ENCODE measurements around the gene PSME2. TPM values are rescaled to one million over a fixed set of nuclear protein-coding genes. Genes with fewer than 3 reads are reported as not detected.

The PSME2 gene
- total and polyA plus RNA-seq, 11 donors = 51.4 to 360 (median 90.4) TPM

- no peak for ATAC-seq
- H3K27me3 ChIP-seq = no peaks in the 10 kb centered on the region
- peaks cover 0 to 26% (median 15%) of the 10 kb centered on the region in 12 donors for H3K4me1 ChIP-seq
- no peaks in the 10 kb centered on the region for H3K9me3 ChIP-seq
- intact Hi-C loops (cut with DNase I) = loop anchor here in 1 of 10 donors (2.0 kb wide), 1 partner anchor 74 kb away; the partner anchor contains the start of genes DCAF11 and NRL
- H3K4me3 ChIP-seq = peak overlapping the region in 9 of 12 donors; percentile 66 to 83 (median 71)
- no peak for TF ChIP-seq POLR2A (IDR thresholded peaks at IDR 0.05)
- no peak for TF ChIP-seq CTCF (IDR thresholded peaks at IDR 0.05)
- WGBS, 4 donors = 2 to 5% (median 2%) methylated on average over 3 of the region's 3 CpGs
- H3K36me3 ChIP-seq = peaks cover 0 to 64% (median 50%) of the 10 kb centered on the region in 9 donors
- peak overlapping the region in 11 of 12 donors; percentile 11 to 80 (median 66) for H3K27ac ChIP-seq
- DNase-seq = no peak
These were observed 42.6 kb upstream of the PSME2 start for GRCh38 chr14:24189059-24189375.

GRCh38 chr14:24188251-24189058, 42.0 kb upstream of the PSME2 start, which contains the start of gene IPO4:
IPO4 (minus strand) TSS chr14:24188816; CDS start chr14:24188787, 29 bp downstream.
- intact Hi-C loops (cut with DNase I) = loop anchor here in 2 of 10 donors (1.0 to 2.0 kb wide), 2 partner anchors 27 to 74 kb away; partner anchors contain the start of genes DCAF11 (in 1 of the 2), IRF9 (in 1 of the 2) and NRL (in 1 of the 2)
- Histone ChIP-seq H3K9me3 (no peaks in the 10 kb centered on the region), H3K27ac (peak within 1 kb of the TSS in 11 of 12 donors; percentile 41 to 80 (median 67)), H3K4me3 (peak within 1 kb of the TSS; percentile 48 to 83 (median 69)), H3K27me3 (no peaks in the 10 kb centered on the region), H3K4me1 (peaks cover 0 to 24% (median 14%) of the 10 kb centered on the region in 12 donors), H3K36me3 (peaks cover 0 to 70% (median 54%) of the 10 kb centered on the region in 9 donors)
- peak; percentile 96 to 98 (median 97) for DNase-seq
- peak; percentile 92 to 98 (median 94) for ATAC-seq
- 0 to 1% (median 1%) methylated on average over 23 to 65 of the region's 65 CpGs for WGBS, 4 donors
- peak in 1 of 2 donors; percentile 45 for TF ChIP-seq POLR2A (IDR thresholded peaks at IDR 0.05)
- no peak for TF ChIP-seq CTCF (IDR thresholded peaks at IDR 0.05)

- Histone ChIP-seq H3K4me1 (peaks cover 0 to 24% (median 14%) of the 10 kb centered on the region in 12 donors), H3K27ac (no peak overlapping the region), H3K27me3 (no peaks in the 10 kb centered on the region), H3K4me3 (peak overlapping the region in 7 of 12 donors; percentile 66 to 83 (median 72)), H3K9me3 (no peaks in the 10 kb centered on the region), H3K36me3 (peaks cover 4 to 71% (median 57%) of the 10 kb centered on the region in 9 donors)
- no peak for DNase-seq
- intact Hi-C loops (cut with DNase I) = no loop called here
- 79 to 88% (median 85%) methylated on average over 2 of the region's 2 CpGs for WGBS, 4 donors
- TF ChIP-seq CTCF (IDR thresholded peaks at IDR 0.05) = no peak
- TF ChIP-seq POLR2A (IDR thresholded peaks at IDR 0.05) = no peak
- ATAC-seq = no peak
These were observed 41.1 kb upstream of the PSME2 start for GRCh38 chr14:24187539-24187915.

GRCh38 chr14:24186831-24187538, 40.6 kb upstream of the PSME2 start:
- TF ChIP-seq POLR2A (IDR thresholded peaks at IDR 0.05) (no peak), CTCF (IDR thresholded peaks at IDR 0.05) (no peak)
- no peaks in the 10 kb centered on the region for H3K9me3 ChIP-seq
- ATAC-seq (no peak), DNase-seq (no peak)
- no peak overlapping the region for H3K27ac ChIP-seq
- intact Hi-C loops (cut with DNase I) = no loop called here
- H3K36me3 ChIP-seq = peaks cover 4 to 70% (median 57%) of the 10 kb centered on the region in 9 donors
- 92 to 98% (median 93%) methylated on average over 10 of the region's 10 CpGs for WGBS, 4 donors
- no peaks in the 10 kb centered on the region for H3K27me3 ChIP-seq
- H3K4me3 ChIP-seq = peak overlapping the region in 2 of 12 donors; percentile 68 to 71
- H3K4me1 ChIP-seq = peaks cover 0 to 24% (median 14%) of the 10 kb centered on the region in 12 donors

All from heart left ventricle (tissue), 16 donors.